NCI-H1436 treated with DMSO at 0.1 percent for 48 hours (cell line): ENCODE data around the gene LAMA3.

Source experiments
- DNase-seq: peaks from one replicate; lab custom pipeline; 2025; lab: John Stamatoyannopoulos, UW

Gene LAMA3

GRCh38 chr18:23910032-23910431 is 220.8 kb downstream of the LAMA3 start:
- DNase-seq = no peak

GRCh38 chr18:23912356-23912755 is 223.1 kb downstream of the LAMA3 start:
- DNase-seq = no peak

GRCh38 chr18:23916338-23916737 is 227.1 kb downstream of the LAMA3 start:
- no peak for DNase-seq

- no peak for DNase-seq
Measured at GRCh38 chr18:23918395-23919032, 229.3 kb downstream of the LAMA3 start.

- no peak for DNase-seq
Measured at GRCh38 chr18:23920054-23920453, 230.8 kb downstream of the LAMA3 start.

- DNase-seq = no peak
Measured at GRCh38 chr18:23921716-23922285, 232.5 kb downstream of the LAMA3 start.

- DNase-seq = no peak
Measured at GRCh38 chr18:23922939-23923338, 233.7 kb downstream of the LAMA3 start.

GRCh38 chr18:23924813-23925212 is 235.6 kb downstream of the LAMA3 start:
- no peak for DNase-seq

- no peak for DNase-seq
Measured at GRCh38 chr18:23926571-23926970, 237.3 kb downstream of the LAMA3 start.

- no peak for DNase-seq
Measured at GRCh38 chr18:23927821-23928746, 238.8 kb downstream of the LAMA3 start.

GRCh38 chr18:23929362-23929930 is 240.2 kb downstream of the LAMA3 start:
- DNase-seq = no peak

GRCh38 chr18:23930002-23930401 is 240.7 kb downstream of the LAMA3 start:
- DNase-seq = no peak

- no peak for DNase-seq
Measured at GRCh38 chr18:23932385-23933067, 243.3 kb downstream of the LAMA3 start.

GRCh38 chr18:23933407-23933806 is 244.2 kb downstream of the LAMA3 start:
- DNase-seq = no peak

- DNase-seq = no peak
Measured at GRCh38 chr18:23934252-23934651, 245.0 kb downstream of the LAMA3 start.

GRCh38 chr18:23934863-23935262 is 245.6 kb downstream of the LAMA3 start:
- DNase-seq = no peak

GRCh38 chr18:23935804-23936203 is 246.6 kb downstream of the LAMA3 start:
- no peak for DNase-seq

GRCh38 chr18:23936381-23936958 is 247.2 kb downstream of the LAMA3 start:
- DNase-seq = no peak

GRCh38 chr18:23938043-23938756 is 248.9 kb downstream of the LAMA3 start:
- no peak for DNase-seq

- DNase-seq = no peak
Measured at GRCh38 chr18:23938901-23939341, 249.7 kb downstream of the LAMA3 start.

- no peak for DNase-seq
Measured at GRCh38 chr18:23939366-23939765, 250.1 kb downstream of the LAMA3 start.
